Measurements from ENCODE around the gene DUSP1.

DUSP1 gene

GRCh38 chr5:172760136-172760535 is 10.9 kb downstream of the DUSP1 start:
- DNase-seq, result no peak

DNA sequence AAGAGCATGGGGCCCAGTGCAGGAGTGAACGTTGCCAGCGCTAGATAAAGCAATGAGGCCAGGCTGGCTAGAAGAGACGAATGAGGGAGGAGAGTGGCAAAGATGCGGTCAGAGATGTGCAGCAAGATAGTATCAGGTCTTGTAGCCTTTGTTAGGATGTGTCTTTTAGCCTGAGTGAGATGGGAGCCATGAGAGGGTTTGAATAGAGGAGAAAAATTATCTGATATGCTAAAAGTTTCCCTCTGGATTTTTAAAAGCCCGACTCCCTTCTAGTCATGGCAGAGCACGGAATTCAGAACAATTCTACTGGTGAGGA is 12.2 kb downstream of the DUSP1 start:
- DNase-seq, result no peak

DNA sequence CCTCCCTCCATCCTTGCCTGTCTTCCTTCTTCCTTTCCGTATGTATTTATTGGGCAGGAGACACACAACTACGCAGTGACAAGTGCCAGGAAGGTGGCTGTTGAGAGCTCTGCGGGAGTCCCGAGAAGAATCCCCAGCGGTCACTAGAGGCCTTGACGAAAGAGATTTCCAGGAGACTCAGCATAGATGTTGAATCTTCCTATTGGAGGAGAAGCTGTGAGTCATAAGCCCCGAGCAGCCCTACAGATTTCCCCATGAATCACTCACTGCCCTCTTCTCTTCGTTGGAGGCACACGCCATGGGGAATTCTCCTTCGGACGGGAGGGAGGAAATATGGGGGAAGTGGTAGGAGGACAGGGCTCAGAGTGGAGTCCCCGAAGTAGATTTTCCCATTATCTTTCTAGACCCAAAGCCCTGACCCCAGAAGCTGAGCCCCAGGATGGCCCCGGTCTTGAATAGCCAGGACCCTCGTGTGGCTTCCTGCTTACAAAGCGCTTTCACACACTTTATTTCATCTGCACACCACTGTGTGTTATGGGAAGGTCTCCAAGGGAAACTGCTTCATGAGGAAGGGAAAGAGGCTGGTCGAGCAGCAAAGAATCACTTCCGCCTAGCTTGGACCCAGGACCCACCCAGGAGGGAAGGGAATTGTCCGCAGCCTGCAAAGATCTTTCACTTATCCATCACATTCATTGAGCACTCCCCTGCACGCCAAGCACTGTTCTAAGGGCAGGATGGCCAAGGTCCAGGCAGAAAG is 12.7 kb downstream of the DUSP1 start:
- DNase-seq, result no peak

GRCh38 chr5:172757394-172758010 is 13.5 kb downstream of the DUSP1 start:
- no peak for DNase-seq

DNA sequence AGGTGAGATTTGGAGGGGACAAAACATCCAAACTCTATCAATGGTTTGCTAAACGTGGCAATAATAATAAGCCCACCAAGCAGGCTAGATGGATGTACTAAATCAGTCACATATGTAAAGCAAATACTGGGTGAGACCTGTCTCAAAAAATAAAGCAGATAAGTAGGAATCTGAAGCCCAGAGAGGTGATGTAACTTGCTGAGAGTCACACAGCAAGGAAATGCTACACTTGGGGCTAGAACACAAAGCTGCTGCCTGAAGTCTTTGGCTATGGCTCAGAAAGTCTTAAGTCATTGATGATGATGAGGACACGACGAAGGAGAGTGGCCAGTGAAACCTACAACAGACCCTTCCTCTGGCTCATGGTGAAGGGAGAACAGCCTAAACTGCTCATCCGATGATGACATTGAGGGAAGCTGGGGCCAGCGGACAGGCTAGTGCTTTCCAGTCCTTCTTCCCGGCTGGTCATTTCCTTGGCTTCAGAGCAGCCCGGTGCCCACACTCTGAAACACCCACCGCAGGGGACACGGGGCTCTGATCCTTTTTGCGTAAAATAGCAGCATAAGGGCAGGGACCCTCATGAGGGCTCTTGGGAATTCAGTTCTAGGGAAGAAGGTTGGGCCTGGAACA is 14.1 kb downstream of the DUSP1 start:
- DNase-seq, result no peak

GRCh38 chr5:172754596-172755356 is 16.2 kb downstream of the DUSP1 start:
- no peak for DNase-seq

DNA sequence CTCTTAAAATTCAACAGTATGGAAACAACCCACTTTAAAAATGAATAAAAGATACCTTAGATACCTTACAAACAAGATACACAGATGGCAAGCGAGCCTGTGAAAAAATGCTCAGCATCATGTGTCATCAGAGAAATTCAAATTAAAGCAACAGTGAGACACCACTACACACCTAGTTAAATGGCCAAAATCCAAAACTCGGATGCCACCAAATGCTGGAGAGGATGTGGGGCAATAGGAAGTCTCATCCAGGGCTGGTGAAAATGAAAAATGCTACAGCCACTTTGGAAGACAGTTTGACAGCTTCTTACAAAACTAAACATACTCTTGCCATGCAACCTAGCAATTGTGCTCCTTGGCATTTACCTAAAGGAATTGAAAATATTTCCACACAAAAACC is 17.9 kb downstream of the DUSP1 start:
- DNase-seq, result no peak

DNA sequence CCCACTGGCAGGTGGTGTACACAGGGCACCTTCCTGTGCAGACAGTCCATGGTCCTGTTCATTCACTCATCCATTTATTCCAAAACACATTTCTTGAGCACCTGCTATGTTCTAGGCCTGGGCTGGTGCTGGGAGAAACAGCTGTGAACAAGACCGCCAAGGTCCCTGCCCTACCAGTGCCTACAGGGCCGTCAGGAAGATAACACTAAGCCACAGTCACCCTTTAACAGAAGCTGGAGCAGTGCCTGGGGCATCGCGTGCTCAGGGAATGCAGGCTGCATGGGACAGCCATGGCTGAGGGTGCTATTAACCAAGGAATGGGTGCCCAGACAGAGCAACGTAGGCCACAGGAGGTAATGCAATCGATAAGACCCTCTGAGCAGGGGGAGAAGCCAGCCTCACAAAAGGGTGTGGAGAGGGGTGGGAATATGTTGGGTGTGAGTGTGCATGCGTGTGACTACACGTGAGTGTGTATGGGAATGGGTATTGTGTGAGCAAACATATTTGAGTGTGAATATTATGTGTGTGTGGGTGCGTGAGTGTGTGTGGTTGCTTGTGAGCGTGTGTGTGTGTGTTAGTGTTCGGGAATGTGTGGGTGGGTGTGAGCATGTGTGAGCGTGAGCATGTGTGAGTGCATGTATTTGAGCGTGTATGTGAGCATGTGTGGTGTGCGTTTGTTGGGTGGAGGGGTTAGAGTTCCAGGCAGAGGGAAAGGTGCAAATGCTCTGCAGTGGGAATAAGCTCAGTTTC is 19.1 kb downstream of the DUSP1 start:
- DNase-seq, result no peak

- DNase-seq, result no peak
Observed at GRCh38 chr5:172749881-172750633, 20.9 kb downstream of the DUSP1 start.

DNA sequence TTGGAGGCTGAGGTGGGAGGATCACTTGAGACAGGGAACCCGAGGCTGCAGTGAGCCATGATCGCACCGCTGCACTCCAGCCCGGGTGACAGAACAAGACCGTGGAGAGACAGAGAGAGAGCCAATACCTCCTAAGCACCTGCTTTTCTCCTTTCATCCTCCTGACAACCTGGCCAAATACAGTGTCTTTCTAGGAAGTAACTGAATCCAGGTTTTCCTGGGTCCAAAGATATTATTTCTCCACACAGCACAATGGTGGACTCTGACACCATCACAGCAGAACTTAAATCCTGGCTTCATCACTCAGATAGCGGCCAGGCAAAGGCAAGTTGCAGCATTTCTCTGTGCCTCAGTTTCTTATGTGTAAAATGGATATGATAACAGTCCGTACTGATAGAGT is 21.9 kb downstream of the DUSP1 start:
- no peak for DNase-seq

GRCh38 chr5:172748341-172748843 is 22.6 kb downstream of the DUSP1 start:
- no peak for DNase-seq

DNA sequence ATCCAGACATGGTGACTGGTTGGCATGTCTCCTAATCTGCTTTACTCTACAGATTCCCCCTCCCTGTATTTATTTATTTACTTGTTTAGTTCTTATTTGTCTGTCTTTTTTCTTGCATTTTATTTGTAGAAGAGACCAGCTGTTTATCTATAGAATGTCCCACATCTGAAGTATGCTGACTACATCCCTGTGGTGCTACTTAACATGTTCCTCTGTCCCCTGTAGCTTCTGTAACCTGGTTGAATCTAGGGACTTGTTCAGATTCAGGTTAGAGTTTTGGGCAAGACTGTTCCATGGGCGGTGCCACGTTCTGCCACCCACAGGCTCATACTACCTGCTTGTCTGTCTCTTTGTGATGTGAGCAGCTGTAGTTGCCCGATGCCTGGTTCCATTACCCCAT is 23.5 kb downstream of the DUSP1 start:
- no peak for DNase-seq

- no peak for DNase-seq
Observed at GRCh38 chr5:172746725-172747124, 24.3 kb downstream of the DUSP1 start.

DNA sequence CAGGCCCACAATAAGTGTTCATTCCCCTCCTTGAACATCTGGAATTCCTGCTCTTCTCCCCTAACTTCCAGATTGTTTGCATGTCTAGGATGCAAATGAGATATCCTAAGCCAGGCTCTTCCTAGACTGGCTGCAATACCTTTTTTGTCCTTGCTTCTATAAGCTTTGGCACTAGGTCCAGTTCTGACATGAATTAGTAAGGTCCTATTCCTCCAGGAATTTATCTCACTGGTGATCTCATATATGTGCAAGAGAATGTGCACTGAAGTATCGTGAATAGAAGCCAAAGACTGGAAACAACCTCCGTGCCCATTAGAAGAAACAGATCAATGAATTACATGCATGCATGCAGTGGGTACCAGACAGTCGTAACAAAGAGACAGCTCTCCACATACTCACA is 25.2 kb downstream of the DUSP1 start:
- DNase-seq, result no peak

DNA sequence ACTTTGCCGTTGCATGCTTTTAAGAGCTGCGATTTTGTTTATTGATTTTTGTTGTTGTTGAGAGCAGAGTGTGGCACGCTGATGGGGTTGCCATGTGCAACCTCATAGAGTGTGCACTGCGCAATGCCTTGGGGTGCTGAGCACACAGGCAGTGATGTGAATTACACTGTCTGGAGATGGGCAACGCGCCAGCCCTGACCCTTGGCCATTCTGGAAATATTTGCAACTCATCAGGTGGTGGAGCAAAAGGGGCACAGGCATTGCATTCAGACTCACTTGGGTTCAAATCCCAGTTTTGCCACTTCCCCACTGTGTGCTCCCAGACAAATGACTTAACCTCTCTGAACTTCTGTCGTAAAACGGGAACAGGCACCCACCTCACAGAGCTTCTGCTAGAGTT is 25.6 kb downstream of the DUSP1 start:
- no peak for DNase-seq

- DNase-seq, result no peak
Observed at GRCh38 chr5:172744123-172745104, 26.6 kb downstream of the DUSP1 start.

DNA sequence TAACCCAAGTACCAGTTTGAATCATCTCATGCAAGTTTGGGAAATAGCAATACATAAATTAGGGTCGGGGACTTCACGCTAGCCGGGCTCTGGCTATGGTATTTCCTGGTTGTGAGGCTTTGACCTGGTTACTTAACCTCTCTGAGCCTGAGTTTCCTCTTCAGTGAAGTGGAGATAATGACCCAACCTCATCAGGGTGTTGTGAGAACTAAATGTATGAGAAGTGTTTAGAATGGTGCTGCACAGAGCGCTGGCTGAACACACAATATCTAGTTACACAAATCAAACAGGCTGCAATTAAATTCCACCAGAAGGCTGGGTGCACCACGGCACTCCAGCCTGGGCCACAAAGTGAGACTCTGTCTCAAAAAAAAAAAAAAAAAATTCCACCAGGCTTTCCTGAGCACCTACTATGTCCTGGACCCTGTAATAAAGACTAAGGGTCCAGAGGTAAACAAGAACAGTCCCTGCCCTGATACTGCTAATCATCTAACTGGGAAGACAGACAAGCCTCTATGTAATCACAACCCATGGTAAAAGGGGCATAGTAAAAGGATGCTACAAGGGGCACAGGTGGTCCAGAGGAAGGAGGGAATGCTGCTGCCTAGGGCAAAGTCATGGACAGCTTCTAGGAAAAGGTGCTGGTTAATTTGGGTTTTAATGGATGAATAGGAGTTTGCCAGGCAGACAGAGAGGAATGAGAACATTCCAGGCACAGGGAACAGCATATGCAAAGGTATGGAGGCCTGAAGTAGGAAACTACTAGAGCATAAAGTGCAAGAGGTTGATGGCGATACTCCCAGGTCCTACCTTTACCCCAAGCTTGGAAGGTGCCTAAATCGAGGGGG is 27.7 kb downstream of the DUSP1 start:
- no peak for DNase-seq

DNA sequence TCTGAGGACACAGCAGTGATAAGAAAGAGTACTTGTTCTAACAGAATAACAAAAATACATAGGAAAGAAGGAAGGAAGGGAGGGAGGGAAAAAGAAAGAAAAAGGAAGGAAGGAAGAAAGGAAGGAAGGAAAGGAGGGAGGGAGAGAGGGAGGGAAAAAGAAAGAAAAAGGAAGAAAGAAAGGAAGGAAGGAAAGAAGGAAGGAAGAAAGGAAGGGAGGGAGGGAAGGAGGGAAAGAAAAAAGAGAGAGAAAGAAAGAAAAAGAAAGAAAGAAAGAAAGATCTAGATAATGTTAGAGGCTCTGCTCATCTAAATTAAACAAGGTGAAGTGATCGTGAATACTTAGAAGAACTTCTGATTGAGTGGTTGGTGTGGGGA is 29.8 kb downstream of the DUSP1 start:
- DNase-seq, result no peak

DNA sequence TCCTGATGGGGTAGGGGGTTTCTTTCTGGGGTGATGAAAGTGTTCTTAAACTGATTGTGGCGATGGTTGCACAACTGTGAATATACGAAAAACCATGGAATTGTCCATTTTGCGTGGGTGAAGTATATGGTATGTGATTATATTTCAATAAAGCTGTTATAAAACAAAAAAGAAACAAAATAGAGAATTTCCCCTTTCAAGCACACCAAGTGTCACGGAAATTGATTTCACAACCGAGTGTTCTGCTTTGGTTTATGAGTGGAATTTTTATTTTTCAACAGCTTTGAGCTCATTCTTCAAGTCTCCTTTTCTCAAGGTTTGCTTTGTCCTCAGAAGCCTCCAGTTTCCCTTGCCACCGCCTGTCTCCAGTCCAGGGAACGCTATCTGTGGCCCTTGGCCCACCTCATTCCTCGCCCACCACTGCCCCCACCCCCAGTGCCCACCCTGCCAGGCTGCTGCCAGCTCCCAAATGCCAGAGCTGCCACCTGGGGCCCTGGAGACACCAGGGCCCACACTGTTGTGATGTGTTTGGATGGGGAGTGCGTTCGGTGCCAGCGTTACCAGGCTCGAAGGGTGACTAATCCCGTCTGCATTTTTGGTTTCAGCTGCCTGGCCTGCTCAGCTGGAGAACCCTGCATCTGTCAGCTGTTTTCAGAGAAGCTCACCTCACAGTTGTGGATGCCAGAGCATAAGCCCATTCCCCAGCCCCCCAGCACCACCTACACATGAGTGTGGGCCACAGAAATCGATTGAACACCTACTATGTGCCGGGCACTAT is 30.4 kb downstream of the DUSP1 start:
- DNase-seq, result no peak

All from CD4-positive, alpha-beta T cell treated with Interleukin-6 for 4 hours (primary cell).